ENCODE data around the gene CHST9. TPM values are rescaled to one million over a fixed set of nuclear protein-coding genes. Genes with fewer than 3 reads are reported as not detected.

Gene CHST9
- total and polyA plus RNA-seq, 8 donors: 3.9 to 17.2 (median 7.8) TPM

GRCh38 chr18:26862084-26862483, 323.0 kb downstream of the CHST9 start:
- WGBS, 2 donors: 83 to 92% methylated on average over 5 of the region's 5 CpGs
- TF ChIP-seq, protein P1, sequence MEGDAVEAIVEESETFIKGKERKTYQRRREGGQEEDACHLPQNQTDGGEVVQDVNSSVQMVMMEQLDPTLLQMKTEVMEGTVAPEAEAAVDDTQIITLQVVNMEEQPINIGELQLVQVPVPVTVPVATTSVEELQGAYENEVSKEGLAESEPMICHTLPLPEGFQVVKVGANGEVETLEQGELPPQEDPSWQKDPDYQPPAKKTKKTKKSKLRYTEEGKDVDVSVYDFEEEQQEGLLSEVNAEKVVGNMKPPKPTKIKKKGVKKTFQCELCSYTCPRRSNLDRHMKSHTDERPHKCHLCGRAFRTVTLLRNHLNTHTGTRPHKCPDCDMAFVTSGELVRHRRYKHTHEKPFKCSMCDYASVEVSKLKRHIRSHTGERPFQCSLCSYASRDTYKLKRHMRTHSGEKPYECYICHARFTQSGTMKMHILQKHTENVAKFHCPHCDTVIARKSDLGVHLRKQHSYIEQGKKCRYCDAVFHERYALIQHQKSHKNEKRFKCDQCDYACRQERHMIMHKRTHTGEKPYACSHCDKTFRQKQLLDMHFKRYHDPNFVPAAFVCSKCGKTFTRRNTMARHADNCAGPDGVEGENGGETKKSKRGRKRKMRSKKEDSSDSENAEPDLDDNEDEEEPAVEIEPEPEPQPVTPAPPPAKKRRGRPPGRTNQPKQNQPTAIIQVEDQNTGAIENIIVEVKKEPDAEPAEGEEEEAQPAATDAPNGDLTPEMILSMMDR (IDR thresholded peaks at IDR 0.05): no peak
- no peaks in the 10 kb centered on the region for H3K4me1 ChIP-seq
- H3K4me3 ChIP-seq: no peak overlapping the region
- no peaks in the 10 kb centered on the region for H3K36me3 ChIP-seq
- intact Hi-C loops (cut with DNase I): no loop called here
- DNase-seq (no peak), FAIRE-seq (no peak), ATAC-seq (no peak)
- H3K27ac ChIP-seq: no peak overlapping the region
- no peaks in the 10 kb centered on the region for H3K27me3 ChIP-seq
- H3K9me3 ChIP-seq: no peaks in the 10 kb centered on the region

Measured in pancreas (tissue), 10 donors.